ENCODE measurements around the gene EMC7.
A peak's percentile ranks its signal among the peaks of the same experiment; 100 is the strongest.

EMC7 gene

GRCh38 chr15:34101366-34102174 lies at the start of gene EMC7, which contains the start of gene PGBD4:
Gene EMC7 (minus strand): TSS chr15:34101862. CDS start chr15:34101839, 23 bp downstream.
Gene PGBD4 (plus strand): TSS chr15:34102083. CDS start chr15:34102532, 449 bp downstream.
- Histone ChIP-seq H3K36me3 (ENCODE audit: control insufficient read depth, low read length) (peaks cover 23% of the 10 kb centered on the region), H3K9me2 (replicated peaks; ENCODE audit: control insufficient read depth, low read length) (no peaks in the 10 kb centered on the region), H3K4me2 (ENCODE audit: low read length) (peak within 1 kb of the TSS; percentile 94), H4K20me1 (ENCODE audit: control insufficient read depth, insufficient read depth, low read depth, low read length) (no peaks in the 10 kb centered on the region), H3K9me3 (ENCODE audit: control insufficient read depth, insufficient read depth, low read length) (no peaks in the 10 kb centered on the region), H3K4me3 (ENCODE audit: low read length) (peak within 1 kb of the TSS; percentile 96), H3K4me1 (ENCODE audit: control insufficient read depth, low read length) (peaks cover 26% of the 10 kb centered on the region), H3K27me3 (ENCODE audit: control insufficient read depth, low read length) (no peaks in the 10 kb centered on the region), H3K27ac (ENCODE audit: low read depth, low read length) (peak within 1 kb of the TSS; percentile 37), H3F3A (ENCODE audit: control insufficient read depth, insufficient read depth) (no peaks in the 10 kb centered on the region; the same call in 1 of the 2 replicates), H3K79me2 (ENCODE audit: control insufficient read depth, low read length) (peaks cover 70% of the 10 kb centered on the region)
- TF ChIP-seq EZH2phosphoT487 (IDR thresholded peaks at IDR 0.05; ENCODE audit: borderline replicate concordance, low read length) (no peak), CTCF (IDR thresholded peaks at IDR 0.05; ENCODE audit: low read depth, low read length, poor library complexity, severe bottlenecking) (no peak)

- H3K4me1 ChIP-seq (ENCODE audit: control insufficient read depth, low read length), result peaks cover 11% of the 10 kb centered on the region
- H3K4me3 ChIP-seq (ENCODE audit: low read length), result no peak overlapping the region
- H3K27ac ChIP-seq (ENCODE audit: low read depth, low read length), result no peak overlapping the region
- no peaks in the 10 kb centered on the region for H3K79me2 ChIP-seq (ENCODE audit: control insufficient read depth, low read length)
- no peaks in the 10 kb centered on the region for H4K20me1 ChIP-seq (ENCODE audit: control insufficient read depth, insufficient read depth, low read depth, low read length)
- H3K9me2 ChIP-seq (replicated peaks; ENCODE audit: control insufficient read depth, low read length), result no peaks in the 10 kb centered on the region
- H3K36me3 ChIP-seq (ENCODE audit: control insufficient read depth, low read length), result peaks cover 40% of the 10 kb centered on the region
- H3K9me3 ChIP-seq (ENCODE audit: control insufficient read depth, insufficient read depth, low read length), result no peaks in the 10 kb centered on the region
- no peak for TF ChIP-seq CTCF (IDR thresholded peaks at IDR 0.05; ENCODE audit: low read depth, low read length, poor library complexity, severe bottlenecking)
- TF ChIP-seq EZH2phosphoT487 (IDR thresholded peaks at IDR 0.05; ENCODE audit: borderline replicate concordance, low read length), result no peak
- H3K4me2 ChIP-seq (ENCODE audit: low read length), result no peak overlapping the region
- H3K27me3 ChIP-seq (ENCODE audit: control insufficient read depth, low read length), result no peaks in the 10 kb centered on the region
- no peaks in the 10 kb centered on the region for H3F3A ChIP-seq (ENCODE audit: control insufficient read depth, insufficient read depth)
Measured at GRCh38 chr15:34147371-34148140, 45.9 kb upstream of the EMC7 start.

- no peak overlapping the region for H3K4me2 ChIP-seq (ENCODE audit: low read length)
- H3F3A ChIP-seq (ENCODE audit: control insufficient read depth, insufficient read depth), result no peaks in the 10 kb centered on the region
- H3K4me3 ChIP-seq (ENCODE audit: low read length), result no peak overlapping the region
- H3K79me2 ChIP-seq (ENCODE audit: control insufficient read depth, low read length), result no peaks in the 10 kb centered on the region
- H3K36me3 ChIP-seq (ENCODE audit: control insufficient read depth, low read length), result no peaks in the 10 kb centered on the region
- H3K27ac ChIP-seq (ENCODE audit: low read depth, low read length), result no peak overlapping the region
- no peaks in the 10 kb centered on the region for H3K9me3 ChIP-seq (ENCODE audit: control insufficient read depth, insufficient read depth, low read length)
- H4K20me1 ChIP-seq (ENCODE audit: control insufficient read depth, insufficient read depth, low read depth, low read length), result no peaks in the 10 kb centered on the region
- TF ChIP-seq CTCF (IDR thresholded peaks at IDR 0.05; ENCODE audit: low read depth, low read length, poor library complexity, severe bottlenecking) (no peak), EZH2phosphoT487 (IDR thresholded peaks at IDR 0.05; ENCODE audit: borderline replicate concordance, low read length) (no peak)
- no peaks in the 10 kb centered on the region for H3K27me3 ChIP-seq (ENCODE audit: control insufficient read depth, low read length)
- no peaks in the 10 kb centered on the region for H3K4me1 ChIP-seq (ENCODE audit: control insufficient read depth, low read length)
- no peaks in the 10 kb centered on the region for H3K9me2 ChIP-seq (replicated peaks; ENCODE audit: control insufficient read depth, low read length)
Measured at GRCh38 chr15:34133511-34133910, 31.8 kb upstream of the EMC7 start.

All from DOHH2 (cell line).